HEK293T (cell line): ENCODE measurements around the gene THAP7.

Experiments used
- CTCF ChIA-PET: fragments of 350-600 bp; formaldehyde crosslinking; extraction: SDS; loops from one replicate; lab custom pipeline; 2021; ENCODE audit warnings: antibody characterized with exemption, inconsistent platforms; lab: Yijun Ruan, JAX
- POLR2A ChIA-PET: fragments of 350-600 bp; formaldehyde crosslinking; extraction: SDS; loops from one replicate; lab custom pipeline; 2020; ENCODE audit warnings: antibody characterized with exemption, inconsistent platforms; lab: Yijun Ruan, JAX
- DNase-seq: peaks from one replicate; pipeline ENCODE4 v3.0.0; 2012; ENCODE audit warnings: mixed read lengths; ENCODE audit errors: extremely low spot score
- ARNT ChIP-seq: fragments of 450-650 bp; IDR thresholded peaks from 2 replicates; pipeline ENCODE4 v1.6.1; 2017; ENCODE audit warnings: mild to moderate bottlenecking
- BHLHE40 ChIP-seq: fragments of 450-650 bp; IDR thresholded peaks from 2 replicates; pipeline ENCODE4 v1.6.1; 2016; ENCODE audit warnings: mild to moderate bottlenecking, moderate library complexity, borderline replicate concordance
- CTBP1 ChIP-seq: fragments of 450-650 bp; IDR thresholded peaks from 2 replicates; pipeline ENCODE4 v1.6.1; 2016; ENCODE audit warnings: borderline replicate concordance
- ELF4 ChIP-seq: fragments of 450-650 bp; IDR thresholded peaks from 2 replicates; pipeline ENCODE4 v1.6.1; 2017; ENCODE audit warnings: antibody characterized with exemption
- FOXA1 ChIP-seq: fragments of 450-650 bp; IDR thresholded peaks from 2 replicates; pipeline ENCODE4 v1.6.1; 2016; ENCODE audit warnings: mild to moderate bottlenecking
- FOXK2 ChIP-seq: fragments of 450-650 bp; IDR thresholded peaks from 2 replicates; pipeline ENCODE4 v1.6.1; 2016; ENCODE audit warnings: mild to moderate bottlenecking
- FOXM1 ChIP-seq: fragments of 450-650 bp; IDR thresholded peaks from 2 replicates; pipeline ENCODE4 v1.6.1; 2017; ENCODE audit warnings: mild to moderate bottlenecking, borderline replicate concordance
- HDGF ChIP-seq: fragments of 450-650 bp; IDR thresholded peaks from 2 replicates; pipeline ENCODE4 v1.6.1; 2017; ENCODE audit warnings: antibody characterized with exemption, borderline replicate concordance
- L3MBTL2 ChIP-seq: fragments of 450-650 bp; conservative IDR thresholded peaks from 2 replicates; pipeline ENCODE4 v1.6.1; 2016; ENCODE audit warnings: mild to moderate bottlenecking
- LEF1 ChIP-seq: fragments of 450-650 bp; IDR thresholded peaks from 2 replicates; pipeline ENCODE4 v1.6.1; 2017; ENCODE audit warnings: mild to moderate bottlenecking, borderline replicate concordance
- NFRKB ChIP-seq: fragments of 450-650 bp; IDR thresholded peaks from 2 replicates; pipeline ENCODE4 v1.6.1; 2016; ENCODE audit warnings: mild to moderate bottlenecking, moderate library complexity
- PKNOX1 ChIP-seq: fragments of 450-650 bp; IDR thresholded peaks from 2 replicates; pipeline ENCODE4 v1.6.1; 2016
- SP1 ChIP-seq: fragments of 450-650 bp; IDR thresholded peaks from 2 replicates; pipeline ENCODE4 v1.6.1; 2017
- SUZ12 ChIP-seq: fragments of 450-650 bp; IDR thresholded peaks from 2 replicates; pipeline ENCODE4 v1.6.1; 2016; ENCODE audit warnings: mild to moderate bottlenecking
- TARDBP ChIP-seq: fragments of 450-650 bp; IDR thresholded peaks from 2 replicates; pipeline ENCODE4 v1.6.1; 2016
- ZNF384 ChIP-seq: fragments of 450-650 bp; IDR thresholded peaks from 2 replicates; pipeline ENCODE4 v1.6.1; 2016

Gene THAP7

DNA sequence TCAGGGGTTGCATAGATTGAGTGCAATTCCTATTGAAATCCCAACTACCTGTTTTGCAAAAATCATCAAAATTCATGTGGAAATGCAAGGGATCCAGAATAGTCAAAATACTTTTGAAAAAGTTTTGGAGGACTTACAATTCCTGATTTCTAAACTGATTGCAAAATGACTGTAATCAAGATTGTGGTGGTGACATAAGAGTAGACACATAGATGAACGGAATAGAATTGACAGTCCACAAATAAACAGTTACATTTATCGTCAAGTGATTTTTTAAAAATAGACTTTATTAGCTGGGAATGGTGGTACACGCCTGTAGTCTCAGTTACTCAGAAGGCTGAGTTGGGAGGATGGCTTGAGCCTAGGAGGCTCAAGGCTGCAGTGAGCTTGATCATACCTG lies 33.1 kb upstream of the THAP7 start:
- ChIA-PET POLR2A (no interaction called here), CTCF (no interaction called here)
- no peak for DNase-seq
- no peak for TF ChIP-seq L3MBTL2
- no peak for TF ChIP-seq FOXA1
- no peak for TF ChIP-seq PKNOX1
- TF ChIP-seq SP1: no peak
- no peak for TF ChIP-seq CTBP1
- TF ChIP-seq HDGF: no peak
- no peak for TF ChIP-seq NFRKB
- no peak for TF ChIP-seq BHLHE40
- no peak for TF ChIP-seq ZNF384
- TF ChIP-seq ELF4: no peak
- no peak for TF ChIP-seq FOXK2

GRCh38 chr22:21033895-21034294 lies 32.0 kb upstream of the THAP7 start:
- DNase-seq: no peak
- ChIA-PET POLR2A (interaction anchor here (0.7 kb wide), 1 partner anchor 69 kb away, joined by 3 read pairs; no protein-coding TSS in a partner anchor), CTCF (no interaction called here)
- no peak for TF ChIP-seq CTBP1
- no peak for TF ChIP-seq FOXK2
- no peak for TF ChIP-seq SP1
- no peak for TF ChIP-seq PKNOX1

DNA sequence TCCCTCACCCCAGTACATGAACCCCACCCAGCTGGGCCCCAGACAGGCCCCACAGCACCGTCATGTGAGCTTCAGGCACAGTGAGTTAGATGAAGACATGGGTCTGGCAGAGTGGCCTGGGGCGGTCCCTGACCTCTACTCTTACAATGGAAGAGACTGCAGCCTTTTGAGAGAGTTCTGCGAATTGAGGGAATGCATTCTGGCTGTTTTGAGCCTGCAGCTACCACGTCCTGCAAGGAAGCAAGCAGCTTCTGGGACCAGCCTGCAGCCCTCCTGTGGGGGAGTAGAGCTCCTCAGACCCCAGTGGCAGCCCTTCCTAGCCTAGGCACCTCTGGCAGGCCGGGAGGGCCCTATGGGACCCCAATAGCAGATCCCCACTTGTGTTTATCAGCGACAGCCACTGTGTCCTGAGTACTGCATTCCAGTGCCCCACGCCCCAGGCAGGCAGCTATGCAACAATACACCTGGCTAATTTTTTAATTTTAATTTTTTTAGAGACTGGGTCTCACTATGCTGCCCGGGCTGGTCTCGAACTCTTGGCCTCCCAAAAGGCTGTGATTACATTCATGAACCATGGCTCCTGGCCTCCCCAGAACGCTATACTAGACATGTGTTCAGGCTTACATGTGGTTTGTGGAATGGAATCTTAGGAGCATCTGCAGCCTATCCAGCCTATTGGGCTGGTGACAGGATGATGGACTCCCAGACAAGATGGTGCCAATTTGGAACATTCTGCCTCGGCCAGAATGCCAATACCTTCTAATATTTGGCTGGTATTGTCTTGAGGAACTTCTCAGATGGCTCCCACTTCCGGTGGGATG lies 31.2 kb upstream of the THAP7 start:
- ChIA-PET CTCF (interaction anchor here (0.6 kb wide), 1 partner anchor 208 kb away, joined by 3 read pairs; no protein-coding TSS in a partner anchor), POLR2A (no interaction called here)
- no peak for DNase-seq
- TF ChIP-seq TARDBP (no peak), FOXK2 (no peak)

- no peak for DNase-seq
- POLR2A ChIA-PET: no interaction called here
- TF ChIP-seq HDGF (no peak), BHLHE40 (no peak), FOXM1 (no peak), FOXK2 (no peak), ELF4 (no peak), NFRKB (no peak), FOXA1 (no peak), SP1 (no peak), CTBP1 (no peak), TARDBP (no peak), ZNF384 (no peak), PKNOX1 (no peak), L3MBTL2 (no peak), ARNT (no peak), LEF1 (no peak), SUZ12 (no peak)
- CTCF ChIA-PET: no interaction called here
Measured at GRCh38 chr22:21032037-21032867, 30.3 kb upstream of the THAP7 start, which contains the start of gene SLC7A4. Gene SLC7A4, minus strand, starts transcription at chr22:21032561. Its CDS starts 749 bp downstream, at chr22:21031812.

GRCh38 chr22:21031545-21032036 lies 29.7 kb upstream of the THAP7 start:
- TF ChIP-seq ZNF384 (no peak), TARDBP (no peak), PKNOX1 (no peak), BHLHE40 (no peak), ELF4 (no peak), HDGF (no peak), FOXA1 (no peak), SP1 (no peak), ARNT (no peak), L3MBTL2 (no peak), CTBP1 (no peak)
- DNase-seq: no peak
- CTCF ChIA-PET: no interaction called here
- POLR2A ChIA-PET: no interaction called here
